Body of pancreas (tissue), 4 donors: ENCODE results near the gene IBA57. TPM values are rescaled to one million over a fixed set of nuclear protein-coding genes. Genes with fewer than 3 reads are reported as not detected.

Source experiments
- ATAC-seq: fragments of 150-250 bp; one replicate; pipeline ENCODE4 v1.9.1; 2016
- DNase-seq, 4 donors: peaks; one replicate each; pipeline ENCODE4 v3.0.0-alpha.2; 2019
- H3K27ac ChIP-seq, 4 donors: fragments of 200-600 bp; sonication (generic); 1 replicate in 3 of 4; 2 replicates in 1 of 4; pipeline versions ENCODE4 v1.5.1 to v1.6.1; 2016 to 2019; ENCODE audit warnings: mild to moderate bottlenecking in 1 of 4, mixed read lengths in 1 of 4, moderate library complexity in 1 of 4
- H3K27me3 ChIP-seq, 2 donors: fragments of 200-600 bp; sonication (generic); one replicate each; pipeline ENCODE4 v1.6.0; 2016; ENCODE audit warnings: mild to moderate bottlenecking in 1 of 2
- H3K36me3 ChIP-seq, 2 donors: fragments of 200-600 bp; sonication (generic); replicated peaks in 1 of 2; 2 replicates each; pipeline ENCODE4 v1.5.1; 2016; ENCODE audit warnings: low read depth in 2 of 2; ENCODE audit not compliant: insufficient read depth in 1 of 2
- H3K4me1 ChIP-seq: fragments of 200-600 bp; sonication (generic); one replicate; pipeline ENCODE4 v1.6.0; 2016
- H3K4me3 ChIP-seq, 2 donors: fragments of 200-600 bp; sonication (generic); 1 replicate in 1 of 2; 2 replicates in 1 of 2; pipeline ENCODE4 v1.5.1; 2016 to 2019
- H3K9me3 ChIP-seq, 3 donors: fragments of 200-600 bp; sonication (generic); 1 replicate in 2 of 3; 2 replicates in 1 of 3; pipeline ENCODE4 v1.5.1; 2016
- CTCF ChIP-seq, 7 experiments: fragments of 450-650 bp in 4 of 7; fragments of 200-600 bp in 3 of 7; sonication (generic) in 3 of 7; IDR thresholded peaks; one replicate each; pipeline ENCODE4 v1.5.1; 2016 to 2019; ENCODE audit warnings: antibody characterized with exemption in 7 of 7
- POLR2A ChIP-seq, 3 donors: fragments of 450-650 bp; IDR thresholded peaks; one replicate each; pipeline ENCODE4 v1.6.1; 2016; ENCODE audit warnings: antibody characterized with exemption in 3 of 3, mild to moderate bottlenecking in 2 of 3
- WGBS, 2 donors: methylation state at CpG; one replicate each; pipeline ENCODE4 v1.1.5; 2017; 5-methylcytosine and 5-hydroxymethylcytosine counted together
- intact Hi-C: fragments of 100-400 bp; cut with DNase I; formaldehyde crosslinking; loops from one replicate; pipeline ENCODE4 v1.15.1; 2023
- total RNA-seq, 2 donors: library from RNA; depleted of rRNA; stranded (reverse); fragments of >200 nt; gene quantifications; one replicate each; pipeline ENCODE4 v1.1.0, GENCODE V29; 2016

IBA57 gene
- total RNA-seq, 2 donors from 2014 or later = 4.7 to 13.5 TPM

DNA sequence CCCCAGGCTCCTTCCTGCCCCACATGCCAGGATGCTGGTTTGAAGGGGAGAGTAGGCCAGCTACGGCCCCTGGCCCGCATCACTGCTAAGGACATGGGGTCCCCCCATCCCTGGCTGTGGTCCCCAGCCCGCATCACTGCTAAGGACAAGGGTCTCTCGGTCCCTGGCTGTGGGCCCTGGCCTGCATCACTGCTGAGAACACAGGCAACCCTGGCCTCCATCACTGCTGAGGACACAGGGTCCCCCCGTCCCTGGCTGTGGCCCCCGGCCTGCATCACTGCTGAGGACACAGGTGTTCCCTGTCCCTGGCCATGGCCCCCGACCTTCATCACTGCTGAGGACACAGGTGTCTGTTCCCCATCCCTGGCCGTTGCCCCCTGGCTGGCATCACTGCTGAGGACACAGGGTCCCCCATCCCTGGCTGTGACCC lies 41.8 kb downstream of the IBA57 start:
- H3K27me3 ChIP-seq = peaks cover 0 to 7% of the 10 kb centered on the region in 2 donors
- H3K9me3 ChIP-seq = no peaks in the 10 kb centered on the region
- no peak overlapping the region for H3K27ac ChIP-seq
- intact Hi-C loops = no loop called here
- no peak overlapping the region for H3K4me3 ChIP-seq
- H3K4me1 ChIP-seq = peaks cover 8% of the 10 kb centered on the region
- H3K36me3 ChIP-seq = no peaks in the 10 kb centered on the region
- TF ChIP-seq CTCF (IDR thresholded peaks at IDR 0.05) (no peak), POLR2A (IDR thresholded peaks at IDR 0.05) (no peak)
- no peak for DNase-seq
- 52% methylated on average over 7 of the region's 8 CpGs; no CpG with 5 or more reads in 1 of the 2 donors for WGBS, 2 donors
- no peak for ATAC-seq

DNA sequence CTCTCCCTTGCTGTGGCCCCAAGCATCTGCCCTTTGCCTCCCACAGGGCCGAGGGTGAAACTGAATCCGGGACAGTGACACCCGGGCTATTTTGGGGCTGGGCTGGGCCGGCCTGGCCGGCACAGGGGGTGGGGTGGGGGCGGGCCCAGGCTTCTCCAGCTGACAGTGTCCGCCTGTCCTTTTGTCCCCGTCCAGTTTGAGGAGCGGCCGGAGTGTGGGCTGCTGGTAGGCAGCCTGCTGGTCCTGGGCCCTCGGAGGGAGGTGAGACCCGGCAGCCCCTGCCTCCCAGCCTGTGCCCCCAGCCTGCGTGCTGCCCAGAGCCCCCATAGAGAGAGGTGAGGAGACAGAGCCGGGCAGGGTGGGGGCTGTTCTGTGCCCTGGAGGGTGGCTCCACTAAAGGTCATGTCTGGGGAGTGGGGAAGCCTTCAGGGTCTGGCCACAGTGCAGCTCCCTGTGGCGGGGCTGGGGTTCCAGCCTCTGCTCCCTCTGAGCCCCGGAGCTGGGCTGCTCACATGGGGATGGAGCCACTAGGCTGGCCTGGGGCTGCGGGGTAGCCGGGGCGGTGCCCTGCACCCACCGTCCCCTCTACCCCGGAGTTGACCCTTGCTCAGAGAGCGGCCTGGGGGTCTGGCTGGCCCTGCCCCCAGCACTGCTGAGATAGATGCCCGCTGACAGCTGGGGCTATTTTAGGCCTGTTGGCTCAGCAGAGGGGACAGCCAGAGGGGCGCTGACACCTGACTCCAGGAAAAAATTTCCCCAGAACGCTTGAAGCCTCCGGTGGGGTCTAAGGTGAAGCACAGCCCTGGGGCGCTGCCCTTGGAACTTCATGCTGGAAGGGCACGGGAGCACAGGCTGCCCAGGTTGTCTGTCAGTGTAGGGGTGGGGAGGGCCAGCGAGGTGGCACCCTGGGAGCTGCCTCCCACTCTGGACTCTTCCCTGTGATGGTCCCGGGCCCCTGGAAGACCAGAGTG lies 42.5 kb downstream of the IBA57 start, which contains the start of gene OBSCN:
OBSCN (plus strand) TSS at position 194 of the 971 bp plus-strand sequence. CDS start 3,740 bp downstream, outside the sequence.
- no peak within 1 kb of the TSS for H3K27ac ChIP-seq

DNA sequence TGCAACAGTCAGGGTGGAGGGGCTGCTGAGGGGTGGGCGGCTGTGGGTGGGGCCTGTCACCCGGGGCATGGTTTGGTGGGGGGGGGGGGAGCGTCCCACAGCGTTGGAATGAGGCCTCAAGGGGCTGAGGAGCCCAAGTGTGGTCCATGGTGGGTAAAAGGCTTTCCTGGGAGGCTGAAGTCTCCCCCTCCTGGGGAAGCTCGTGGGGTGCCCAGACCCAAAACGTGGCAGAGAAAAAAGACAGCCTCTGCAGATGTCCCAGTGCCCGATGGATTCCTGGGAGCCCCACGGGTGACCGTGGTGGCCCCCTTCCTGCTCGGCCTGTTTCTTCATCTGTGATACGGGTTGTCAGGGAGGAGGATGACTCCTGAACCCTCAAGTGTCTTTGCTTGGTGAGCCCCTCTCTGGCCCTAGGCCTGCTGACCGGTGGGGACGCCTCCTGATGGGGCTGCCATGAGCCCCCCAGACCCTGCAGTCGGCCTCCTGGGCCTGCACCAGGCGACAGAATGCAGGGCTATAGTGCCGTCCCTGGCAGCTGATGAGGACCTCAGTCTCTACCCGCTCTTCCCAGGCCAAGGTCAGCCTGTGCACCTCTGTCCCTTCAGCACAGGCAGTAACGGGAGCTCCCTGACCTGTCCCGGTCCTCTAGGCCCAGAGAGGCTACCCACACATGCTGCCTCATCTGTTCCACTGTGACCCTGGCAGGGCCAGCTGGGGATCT lies 43.4 kb downstream of the IBA57 start:
- no peak overlapping the region for H3K4me3 ChIP-seq
- no peak overlapping the region for H3K27ac ChIP-seq
- H3K36me3 ChIP-seq = no peaks in the 10 kb centered on the region
- H3K4me1 ChIP-seq = peaks cover 18% of the 10 kb centered on the region
- DNase-seq (no peak), ATAC-seq (no peak)
- WGBS, 2 donors = 41 to 54% methylated on average over 7 to 19 of the region's 19 CpGs
- no peaks in the 10 kb centered on the region for H3K9me3 ChIP-seq
- intact Hi-C loops = no loop called here
- peaks cover 0 to 7% of the 10 kb centered on the region in 2 donors for H3K27me3 ChIP-seq
- TF ChIP-seq CTCF (IDR thresholded peaks at IDR 0.05) = no peak
- no peak for TF ChIP-seq POLR2A (IDR thresholded peaks at IDR 0.05)

More for the DNA sequence above, 42.5 kb downstream of the IBA57 start, which contains the start of gene OBSCN:
- peaks cover 0 to 7% of the 10 kb centered on the region in 2 donors for H3K27me3 ChIP-seq
- H3K36me3 ChIP-seq = no peaks in the 10 kb centered on the region
- no peak for ATAC-seq
- H3K9me3 ChIP-seq = no peaks in the 10 kb centered on the region
- DNase-seq = no peak
- 39% methylated on average over 27 of the region's 30 CpGs; no CpG with 5 or more reads in 1 of the 2 donors for WGBS, 2 donors
- no peak within 1 kb of the TSS for H3K4me3 ChIP-seq
- TF ChIP-seq POLR2A (IDR thresholded peaks at IDR 0.05) (no peak), CTCF (IDR thresholded peaks at IDR 0.05) (no peak)
- H3K4me1 ChIP-seq = peaks cover 14% of the 10 kb centered on the region
- intact Hi-C loops = no loop called here

- peaks cover 22% of the 10 kb centered on the region for H3K4me1 ChIP-seq
- H3K27me3 ChIP-seq = peaks cover 0 to 7% of the 10 kb centered on the region in 2 donors
- no peaks in the 10 kb centered on the region for H3K36me3 ChIP-seq
- no peaks in the 10 kb centered on the region for H3K9me3 ChIP-seq
- DNase-seq (no peak), ATAC-seq (no peak)
- TF ChIP-seq POLR2A (IDR thresholded peaks at IDR 0.05) (no peak), CTCF (IDR thresholded peaks at IDR 0.05) (no peak)
- H3K27ac ChIP-seq = no peak overlapping the region
- intact Hi-C loops = no loop called here
- 51 to 69% methylated on average over 2 to 3 of the region's 3 CpGs for WGBS, 2 donors
- H3K4me3 ChIP-seq = no peak overlapping the region
These were observed 44.1 kb downstream of the IBA57 start for GRCh38 chr1:228209657-228210056.
